ENCODE data around the gene CLIC6. TPM values are rescaled to one million over a fixed set of nuclear protein-coding genes. Genes with fewer than 3 reads are reported as not detected.

Gene CLIC6
- total and polyA plus RNA-seq, 2 experiments from 2014 or later, result 1.1 to 1.5 TPM

GRCh38 chr21:34754690-34755647, 86.2 kb downstream of the CLIC6 start:
- H3K4me3 ChIP-seq, result no peak overlapping the region
- H3K4me2 ChIP-seq, result no peak overlapping the region
- no peak overlapping the region for H3K27ac ChIP-seq (ENCODE audit: low read depth)
- Mint-ChIP-seq H3K4me3 (no peak overlapping the region), H3K9me3 (no peaks in the 10 kb centered on the region; the same call in 2 of the 3 replicates), H3K4me1 (no peaks in the 10 kb centered on the region), H3K36me3 (ENCODE audit: low read depth) (no peaks in the 10 kb centered on the region), H3K27ac (no peak overlapping the region), H3K27me3 (ENCODE audit: insufficient read depth, low read depth, poor library complexity) (peaks cover 2% of the 10 kb centered on the region)
- H2AFZ ChIP-seq, result no peak overlapping the region
- H3F3A ChIP-seq (replicated peaks; ENCODE audit: low read depth), result no peaks in the 10 kb centered on the region
- no peaks in the 10 kb centered on the region for H3K4me1 ChIP-seq (ENCODE audit: insufficient read depth)
- H3K36me3 ChIP-seq (ENCODE audit: insufficient read depth), result no peaks in the 10 kb centered on the region
- H4K20me1 ChIP-seq (replicated peaks; ENCODE audit: insufficient read depth), result no peaks in the 10 kb centered on the region
- TF ChIP-seq REST (IDR thresholded peaks at IDR 0.05; ENCODE audit: unreplicated experiment) (no peak), EZH2 (IDR thresholded peaks at IDR 0.05; ENCODE audit: low read depth, unreplicated experiment) (no peak), ZNF331 (CRISPR knock-in tag; IDR thresholded peaks at IDR 0.05; ENCODE audit: low read depth) (no peak), CREB1 (CRISPR knock-in tag; IDR thresholded peaks at IDR 0.05; ENCODE audit: low read depth) (no peak), NANOG (IDR thresholded peaks at IDR 0.05; ENCODE audit: borderline replicate concordance) (no peak), EZH2phosphoT487 (IDR thresholded peaks at IDR 0.05; ENCODE audit: unreplicated experiment) (no peak), JUNB (IDR thresholded peaks at IDR 0.05; ENCODE audit: unreplicated experiment) (no peak), CTCF (conservative IDR thresholded peaks at IDR 0.05; ENCODE audit: low read depth in 2 of 2) (no peak), POLR2AphosphoS5 (IDR thresholded peaks at IDR 0.05; ENCODE audit: low read depth) (no peak), STAT1 (IDR thresholded peaks at IDR 0.05; ENCODE audit: unreplicated experiment) (no peak), ZNF114 (CRISPR knock-in tag; IDR thresholded peaks at IDR 0.05) (no peak), ZNF462 (CRISPR knock-in tag; IDR thresholded peaks at IDR 0.05) (no peak), ETS1 (IDR thresholded peaks at IDR 0.05) (no peak)
- H3K27me3 ChIP-seq (ENCODE audit: insufficient read depth), result no peaks in the 10 kb centered on the region
- no peaks in the 10 kb centered on the region for H3K79me2 ChIP-seq (replicated peaks; ENCODE audit: insufficient read depth)
- ATAC-seq (no peak), DNase-seq (ENCODE audit: low spot score) (no peak)
- no peaks in the 10 kb centered on the region for H3K9me2 ChIP-seq (ENCODE audit: insufficient read depth)

Data from GM23338 (cell line).